ENCODE data around the gene ATP8B2.
"Not testable (repeated sequence)": the region's sequence is repeated elsewhere in the genome, so short reads cannot be mapped to it uniquely, and the experiment has no call there.

The ATP8B2 gene

GRCh38 chr1:154347961-154348360, 22.6 kb downstream of the ATP8B2 start:
- no peak for DNase-seq

DNA sequence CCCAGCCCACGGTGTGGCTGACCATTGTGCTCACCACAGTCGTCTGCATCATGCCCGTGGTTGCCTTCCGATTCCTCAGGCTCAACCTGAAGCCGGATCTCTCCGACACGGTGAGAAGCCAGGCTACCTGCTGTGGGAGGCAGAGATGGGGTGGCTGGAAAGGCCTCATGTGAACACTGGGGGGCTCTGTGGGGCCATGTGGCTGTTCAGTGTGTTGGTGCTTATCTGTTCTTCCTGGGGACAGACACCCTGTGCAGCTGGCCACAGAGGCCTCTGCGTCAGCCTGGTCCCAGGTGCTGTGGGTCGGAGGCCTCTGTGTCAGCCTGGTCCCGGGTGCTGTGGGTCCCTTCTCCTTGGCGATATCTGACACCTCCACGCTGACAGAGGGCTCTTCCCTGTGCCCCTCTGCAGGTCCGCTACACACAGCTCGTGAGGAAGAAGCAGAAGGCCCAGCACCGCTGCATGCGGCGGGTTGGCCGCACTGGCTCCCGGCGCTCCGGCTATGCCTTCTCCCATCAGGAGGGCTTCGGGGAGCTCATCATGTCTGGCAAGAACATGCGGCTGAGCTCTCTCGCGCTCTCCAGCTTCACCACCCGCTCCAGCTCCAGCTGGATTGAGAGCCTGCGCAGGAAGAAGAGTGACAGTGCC, 23.2 kb downstream of the ATP8B2 start:
- no peak for DNase-seq

- DNase-seq, result no peak
These were observed 23.8 kb downstream of the ATP8B2 start for GRCh38 chr1:154349121-154349520.

- no peak for DNase-seq
These were observed 25.1 kb downstream of the ATP8B2 start for GRCh38 chr1:154350383-154350782.

GRCh38 chr1:154351363-154352068, 26.2 kb downstream of the ATP8B2 start:
- DNase-seq, result no peak

DNA sequence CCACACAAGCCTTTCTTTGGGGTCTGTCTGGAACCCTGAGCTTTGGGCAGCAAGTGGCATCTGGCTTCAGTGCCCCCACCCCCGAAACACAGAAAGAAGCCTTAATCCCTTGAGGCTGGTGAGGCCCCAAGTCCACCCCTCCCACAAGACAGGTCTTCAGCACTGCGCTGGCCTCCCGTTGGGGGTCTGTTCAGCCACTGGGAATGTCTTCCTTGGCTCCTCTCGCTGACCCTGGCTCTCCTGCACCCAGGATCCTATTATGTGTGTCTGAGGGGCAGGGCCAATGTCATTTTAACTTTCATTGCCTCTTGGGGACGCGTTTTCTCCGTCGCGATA, 26.9 kb downstream of the ATP8B2 start:
- no peak for DNase-seq

DNA sequence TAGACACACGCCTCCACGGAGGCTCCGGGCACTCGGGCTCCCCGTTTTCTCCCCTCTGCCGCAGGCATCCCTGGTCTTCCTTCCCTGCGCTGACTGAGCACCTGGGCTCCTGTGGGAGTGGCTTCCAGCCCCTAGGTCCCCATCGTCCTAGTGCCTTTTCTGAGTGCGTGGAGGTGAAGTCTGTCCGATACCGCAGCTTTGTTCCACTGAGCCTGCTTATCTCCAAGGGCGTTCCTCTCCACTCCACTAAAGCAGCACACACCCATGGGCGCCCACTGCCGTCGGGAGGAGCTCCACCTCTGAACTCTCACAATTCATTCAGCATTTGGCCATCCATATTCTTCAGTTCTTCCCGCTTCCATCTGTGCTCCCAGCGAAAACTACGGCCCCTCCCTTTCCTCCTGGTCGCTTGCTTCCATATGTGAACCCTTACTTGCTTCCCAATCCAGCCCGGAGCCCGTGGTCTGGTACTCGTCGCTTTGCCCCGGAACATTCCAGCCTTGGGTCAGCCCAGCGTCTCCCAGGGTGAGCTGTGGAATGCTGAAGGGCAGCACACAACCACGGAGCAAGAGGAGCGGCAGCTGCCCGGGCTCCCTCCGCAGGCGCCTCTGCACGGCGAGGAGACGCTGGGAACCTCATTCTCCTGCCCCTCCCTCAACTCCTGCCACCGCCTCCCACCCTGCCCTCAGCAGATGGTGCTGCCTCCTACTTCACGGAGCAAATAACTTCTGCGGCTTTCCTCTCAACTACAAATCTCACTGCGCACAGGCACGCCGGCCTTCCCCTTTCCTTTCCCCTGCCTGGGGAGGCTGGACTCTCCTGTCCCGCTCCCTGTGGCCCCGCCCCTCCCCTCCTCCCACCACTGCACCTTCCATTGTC, 27.5 kb downstream of the ATP8B2 start:
- DNase-seq, result peak in 1 of 2 experiments; percentile 51

- peak in 1 of 2 experiments; percentile 26 for DNase-seq
These were observed 28.2 kb downstream of the ATP8B2 start for GRCh38 chr1:154353460-154353904.

DNA sequence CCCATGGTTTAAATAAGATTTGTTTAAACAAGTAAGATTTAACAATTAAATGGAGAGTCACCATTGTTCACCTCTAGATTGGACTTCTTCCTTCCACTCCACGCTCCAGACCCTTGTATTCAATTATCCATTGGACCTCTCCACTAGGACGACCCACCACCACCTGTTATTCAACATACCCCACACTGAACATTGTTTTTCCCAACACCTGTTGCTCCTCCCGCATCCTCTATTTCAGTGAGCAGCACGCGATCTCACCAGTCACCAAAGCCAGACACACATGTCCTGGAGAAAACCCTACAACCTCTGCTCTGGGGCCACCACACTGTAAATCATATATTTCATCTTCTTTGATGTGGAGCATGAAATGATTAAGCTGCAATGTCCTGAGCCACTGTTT, 28.6 kb downstream of the ATP8B2 start:
- no peak for DNase-seq

GRCh38 chr1:154358519-154358918, 33.2 kb downstream of the ATP8B2 start:
- no peak for DNase-seq

- DNase-seq, result no peak
These were observed 35.0 kb downstream of the ATP8B2 start for GRCh38 chr1:154360288-154360687.

GRCh38 chr1:154360881-154361280, 35.6 kb downstream of the ATP8B2 start:
- not testable (repeated sequence) for DNase-seq

GRCh38 chr1:154361357-154361756, 36.0 kb downstream of the ATP8B2 start:
- no peak for DNase-seq

DNA sequence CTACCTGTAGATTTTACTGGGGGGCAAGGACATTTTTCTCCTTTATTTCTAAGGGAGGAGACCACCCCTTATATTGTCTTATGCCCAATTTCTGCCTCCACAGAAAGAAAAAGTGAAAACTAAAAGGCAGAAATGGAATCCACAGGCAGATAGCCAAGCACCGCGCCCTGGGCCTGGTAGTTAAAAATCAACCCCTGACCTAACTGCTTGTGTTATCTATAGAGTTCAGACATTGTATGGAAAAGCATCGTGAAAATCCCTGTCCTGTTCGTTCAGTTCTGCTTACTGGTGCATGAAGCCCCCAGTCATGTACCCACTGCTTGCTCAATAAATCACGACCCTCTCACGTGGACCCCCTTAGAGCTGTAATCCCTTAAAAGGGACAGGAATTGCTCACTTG, 46.1 kb downstream of the ATP8B2 start:
- DNase-seq, result no peak

DNA sequence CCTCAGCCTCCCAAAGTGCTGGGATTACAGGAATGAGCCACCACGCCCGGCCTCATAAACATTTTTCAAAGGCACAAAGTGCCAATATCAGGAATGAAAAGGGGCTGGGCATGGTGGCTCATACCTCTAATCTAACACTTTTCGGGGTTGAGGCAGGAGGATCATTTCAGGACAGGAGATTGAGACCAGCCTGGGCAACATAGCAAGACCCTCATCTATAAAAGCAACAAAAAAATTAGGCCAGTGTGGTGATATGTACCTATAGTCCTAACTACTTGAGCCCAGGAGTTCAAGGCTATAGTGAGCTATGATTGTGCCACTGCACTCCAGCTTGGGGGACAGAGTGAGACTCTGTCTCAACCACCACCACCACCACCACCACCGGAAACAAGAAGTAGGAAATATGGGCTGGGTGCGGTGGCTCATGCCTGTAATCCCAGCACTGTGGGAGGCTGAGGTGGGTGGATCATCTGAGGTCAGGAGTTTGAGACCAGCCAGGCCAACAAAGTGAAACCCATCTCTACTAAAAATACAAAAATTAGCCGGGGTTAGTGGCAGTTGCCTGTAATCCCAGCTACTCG, 48.5 kb downstream of the ATP8B2 start:
- not testable (repeated sequence) for DNase-seq

- no peak for DNase-seq
These were observed 54.0 kb downstream of the ATP8B2 start for GRCh38 chr1:154379301-154379700.

DNA sequence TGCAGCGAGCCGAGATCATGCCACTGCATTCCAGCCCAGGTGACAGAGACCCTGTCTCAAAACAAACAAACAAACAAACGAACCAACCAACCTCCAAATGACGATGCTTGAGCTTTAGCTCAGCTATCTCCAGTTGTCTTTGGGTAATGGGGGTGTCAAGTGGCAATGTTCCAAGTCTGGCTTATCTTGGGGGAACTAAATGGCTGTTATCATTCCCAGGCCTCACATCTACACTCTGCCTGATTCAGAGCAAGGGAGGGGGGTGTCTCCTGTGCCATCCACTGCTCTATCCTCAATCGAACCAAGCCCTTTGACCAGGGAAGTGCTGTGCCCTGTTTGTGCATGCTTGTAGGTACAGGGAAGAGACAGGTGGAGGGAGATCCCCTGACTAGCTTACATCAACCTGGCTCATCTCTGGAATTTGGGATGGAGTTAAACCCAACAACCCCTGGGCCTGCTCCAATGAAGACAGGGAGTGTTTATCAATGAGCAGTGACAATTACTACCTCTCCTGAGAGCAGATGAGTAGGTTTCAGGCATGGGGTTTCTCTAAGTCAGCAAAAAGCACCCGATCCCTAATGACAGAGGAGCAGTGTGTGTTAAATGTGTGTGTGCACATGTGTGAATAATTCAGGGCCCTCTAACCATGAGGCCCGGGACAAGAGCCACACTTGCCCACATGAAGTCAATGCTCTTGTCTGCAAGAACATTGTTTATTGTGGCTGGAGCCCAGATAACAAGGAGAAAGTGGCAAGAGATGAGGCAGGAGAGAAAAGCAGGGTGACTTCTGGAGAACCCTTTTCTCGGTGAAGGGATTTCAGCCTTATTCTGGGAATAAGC, 59.5 kb downstream of the ATP8B2 start:
- DNase-seq, result no peak

- DNase-seq, result peak; percentile 69 to 90
These were observed 61.5 kb downstream of the ATP8B2 start for GRCh38 chr1:154386643-154387352.

- DNase-seq, result no peak
These were observed 65.9 kb downstream of the ATP8B2 start for GRCh38 chr1:154391086-154391770.

GRCh38 chr1:154398141-154398540, 72.8 kb downstream of the ATP8B2 start:
- DNase-seq, result no peak

GRCh38 chr1:154398678-154399077, 73.4 kb downstream of the ATP8B2 start:
- no peak for DNase-seq

All from stimulated activated CD4-positive, alpha-beta T cell treated with anti-CD3 and anti-CD28 coated beads, Interleukin-4, amount 100 ng/mL, for 4 hours (primary cell).